ENCODE data around the gene S100A1.

DNA sequence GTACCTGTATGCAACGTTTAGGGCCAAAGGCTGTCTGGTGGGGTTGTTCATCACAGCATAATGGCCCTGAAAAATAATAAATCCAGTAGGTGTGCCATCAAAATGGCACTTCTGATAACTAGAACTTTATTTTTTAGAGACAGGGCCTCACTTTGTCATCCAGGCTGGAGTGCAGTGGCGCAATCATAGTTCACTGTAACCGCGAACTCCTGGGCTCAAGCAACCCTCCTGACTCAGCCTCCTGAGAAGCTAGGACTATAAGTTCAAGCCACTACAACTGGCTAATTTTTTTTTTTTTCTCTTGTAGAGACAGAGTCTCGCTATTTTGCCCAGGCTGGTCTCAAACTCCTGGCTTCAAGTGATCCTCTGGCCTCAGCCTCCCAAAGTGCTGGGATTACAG is 35.0 kb downstream of the S100A1 start:
- TF ChIP-seq SMAD3 (CRISPR knock-in tag; IDR thresholded peaks at IDR 0.05) (no peak), ATF7 (IDR thresholded peaks at IDR 0.05) (no peak), ATF7 (CRISPR knock-in tag; IDR thresholded peaks at IDR 0.05) (no peak), CEBPB (IDR thresholded peaks at IDR 0.05; ENCODE audit: borderline replicate concordance, low read depth, low read length) (no peak)
- TF ChIP-seq, protein P1, sequence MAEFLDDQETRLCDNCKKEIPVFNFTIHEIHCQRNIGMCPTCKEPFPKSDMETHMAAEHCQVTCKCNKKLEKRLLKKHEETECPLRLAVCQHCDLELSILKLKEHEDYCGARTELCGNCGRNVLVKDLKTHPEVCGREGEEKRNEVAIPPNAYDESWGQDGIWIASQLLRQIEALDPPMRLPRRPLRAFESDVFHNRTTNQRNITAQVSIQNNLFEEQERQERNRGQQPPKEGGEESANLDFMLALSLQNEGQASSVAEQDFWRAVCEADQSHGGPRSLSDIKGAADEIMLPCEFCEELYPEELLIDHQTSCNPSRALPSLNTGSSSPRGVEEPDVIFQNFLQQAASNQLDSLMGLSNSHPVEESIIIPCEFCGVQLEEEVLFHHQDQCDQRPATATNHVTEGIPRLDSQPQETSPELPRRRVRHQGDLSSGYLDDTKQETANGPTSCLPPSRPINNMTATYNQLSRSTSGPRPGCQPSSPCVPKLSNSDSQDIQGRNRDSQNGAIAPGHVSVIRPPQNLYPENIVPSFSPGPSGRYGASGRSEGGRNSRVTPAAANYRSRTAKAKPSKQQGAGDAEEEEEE (CRISPR knock-in tag; IDR thresholded peaks at IDR 0.05; ENCODE audit: borderline replicate concordance): no peak
